HepG2 (cell line): ENCODE data around the gene ZNF134. TPM values are rescaled to one million over a fixed set of nuclear protein-coding genes. Genes with fewer than 3 reads are reported as not detected.

Source experiments
- AKAP8 ChIP-seq: sonication (generic); formaldehyde crosslinking; IDR thresholded peaks from 2 replicates; pipeline ENCODE4 v1.5.1; 2020; ENCODE audit warnings: mild to moderate bottlenecking, missing genetic modification reagents
- CBX5 ChIP-seq: sonication (generic); formaldehyde crosslinking; IDR thresholded peaks from 2 replicates; pipeline ENCODE4 v1.4.0; 2020; ENCODE audit warnings: missing genetic modification reagents, borderline replicate concordance
- DMAP1 ChIP-seq: IDR thresholded peaks from 2 replicates; pipeline ENCODE4 v1.6.1; 2016
- EED ChIP-seq: sonication (generic); formaldehyde crosslinking; IDR thresholded peaks from 2 replicates; pipeline ENCODE4 v1.5.0; 2020; ENCODE audit warnings: mild to moderate bottlenecking, missing genetic modification reagents
- HBP1 ChIP-seq: IDR thresholded peaks from 2 replicates; pipeline ENCODE4 v1.6.1; 2016; ENCODE audit warnings: low read depth, control low read depth
- HMG20A ChIP-seq: IDR thresholded peaks from 2 replicates; pipeline ENCODE4 v1.6.1; 2016; ENCODE audit warnings: borderline replicate concordance
- KDM3A ChIP-seq: IDR thresholded peaks from 2 replicates; pipeline ENCODE4 v1.6.1; 2018; ENCODE audit warnings: low read depth, missing compliant biosample characterization
- KDM5A ChIP-seq: fragments of 200-600 bp; sonication (generic); IDR thresholded peaks from 2 replicates; pipeline ENCODE4 v1.7.0; 2018; ENCODE audit warnings: antibody characterized with exemption, mild to moderate bottlenecking, low read length, borderline replicate concordance
- KDM5B ChIP-seq: sonication (generic); formaldehyde crosslinking; IDR thresholded peaks from 2 replicates; pipeline ENCODE4 v1.4.0; 2020; ENCODE audit warnings: missing genetic modification reagents, mild to moderate bottlenecking, borderline replicate concordance
- NFATC3 ChIP-seq: sonication (generic); formaldehyde crosslinking; IDR thresholded peaks from 2 replicates; pipeline ENCODE4 v1.5.1; 2020; ENCODE audit warnings: mild to moderate bottlenecking, missing genetic modification reagents
- NR2F2 ChIP-seq: IDR thresholded peaks from 2 replicates; pipeline ENCODE4 v1.6.1; 2012; ENCODE audit warnings: low read depth, inconsistent platforms, borderline replicate concordance
- SIN3A ChIP-seq: IDR thresholded peaks from 2 replicates; pipeline ENCODE4 v1.6.1; 2011; ENCODE audit warnings: low read depth, mild to moderate bottlenecking, control low read depth, low read length, borderline replicate concordance
- TAF1 ChIP-seq: sonication (generic); formaldehyde crosslinking; IDR thresholded peaks from 2 replicates; pipeline ENCODE4 v1.4.0; 2020; ENCODE audit warnings: missing genetic modification reagents
- ZNF136 ChIP-seq: sonication (generic); formaldehyde crosslinking; IDR thresholded peaks from 2 replicates; pipeline ENCODE4 v1.8.1; 2022; ENCODE audit warnings: low read depth, mild to moderate bottlenecking, moderate library complexity, missing genetic modification reagents
- polyA plus RNA-seq, 8 experiments: library from polyadenylated mRNA; depleted of rRNA in 3 of 8; stranded (reverse) in 7 of 8; unstranded in 1 of 8; fragments of >200 nt; fragmentation: Illumina TruSeq in 4 of 8; extraction: Trizol in 4 of 8; gene quantifications; 2 replicates each; pipeline versions ENCODE4 v1.2.1 to v1.2.3, GENCODE V29; 2011 to 2016; ENCODE audit warnings: low read depth in 4 of 8, missing spikeins in 1 of 8, mixed read lengths in 1 of 8; ENCODE audit not compliant: insufficient read depth in 1 of 8
- total RNA-seq, 5 experiments: library from RNA; depleted of rRNA; stranded (reverse); fragments of >200 nt; fragmentation: Illumina TruSeq; extraction: Trizol; gene quantifications; 2 replicates each; pipeline ENCODE4 v1.2.3, GENCODE V29; 2016; ENCODE audit warnings: low read depth in 1 of 5
- TF ChIP-seq, protein P1 (sequence below): sonication (generic); formaldehyde crosslinking; IDR thresholded peaks from 2 replicates; pipeline ENCODE4 v1.8.0; 2022; ENCODE audit warnings: mild to moderate bottlenecking, missing genetic modification reagents; ENCODE audit not compliant: insufficient replicate concordance
- TF ChIP-seq, protein P2 (sequence below): sonication (generic); formaldehyde crosslinking; IDR thresholded peaks from 2 replicates; pipeline ENCODE4 v1.5.1; 2020; ENCODE audit warnings: mild to moderate bottlenecking, missing genetic modification reagents, borderline replicate concordance
- TF ChIP-seq, protein P3 (sequence below): sonication (generic); IDR thresholded peaks from 2 replicates; pipeline ENCODE4 v1.6.1; 2016; ENCODE audit warnings: low read depth, borderline replicate concordance
- TF ChIP-seq, protein P4 (sequence below): sonication (generic); formaldehyde crosslinking; IDR thresholded peaks from 2 replicates; pipeline ENCODE4 v1.4.0; 2020; ENCODE audit warnings: missing genetic modification reagents; ENCODE audit errors: not compliant biosample characterization

The ZNF134 gene
- total and polyA plus RNA-seq, 2 of the 13 experiments (the other 11 are each of a cell fraction or from before 2014, with no cell fraction given), result 6.8 to 17.1 TPM

DNA sequence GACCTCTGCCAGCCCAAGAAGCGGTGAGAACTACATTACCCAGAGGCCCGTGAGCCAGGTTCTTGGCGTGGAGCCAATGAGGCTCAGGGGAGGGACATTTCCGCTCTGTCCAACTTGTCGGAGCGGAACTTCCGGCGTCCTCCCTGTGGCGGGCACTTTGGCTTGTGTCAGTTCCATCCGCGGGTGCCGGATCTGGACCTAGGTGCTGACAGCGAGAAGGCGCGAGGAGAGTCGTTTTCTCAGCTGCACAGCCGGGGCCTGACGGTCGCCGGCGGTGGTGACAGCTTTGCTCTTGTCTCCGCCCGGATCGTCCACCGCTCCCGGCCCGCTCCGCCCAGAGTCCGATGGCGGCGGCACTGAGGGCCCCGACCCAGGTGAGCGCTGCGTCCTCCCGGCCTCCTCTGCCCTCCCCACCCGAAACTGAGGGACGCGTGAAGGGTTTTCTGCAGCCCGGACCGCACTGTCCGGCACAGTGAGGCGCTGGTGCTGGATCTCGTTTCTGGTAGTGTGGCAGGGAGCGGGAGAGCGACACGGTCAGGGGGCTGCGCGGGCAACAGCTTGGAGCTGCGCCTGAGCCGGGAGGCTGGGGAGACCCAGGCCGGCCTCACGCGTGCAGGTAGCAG is 14.2 kb upstream of the ZNF134 start, which contains the start of gene ZNF530 (continued):
- TF ChIP-seq, protein P1, sequence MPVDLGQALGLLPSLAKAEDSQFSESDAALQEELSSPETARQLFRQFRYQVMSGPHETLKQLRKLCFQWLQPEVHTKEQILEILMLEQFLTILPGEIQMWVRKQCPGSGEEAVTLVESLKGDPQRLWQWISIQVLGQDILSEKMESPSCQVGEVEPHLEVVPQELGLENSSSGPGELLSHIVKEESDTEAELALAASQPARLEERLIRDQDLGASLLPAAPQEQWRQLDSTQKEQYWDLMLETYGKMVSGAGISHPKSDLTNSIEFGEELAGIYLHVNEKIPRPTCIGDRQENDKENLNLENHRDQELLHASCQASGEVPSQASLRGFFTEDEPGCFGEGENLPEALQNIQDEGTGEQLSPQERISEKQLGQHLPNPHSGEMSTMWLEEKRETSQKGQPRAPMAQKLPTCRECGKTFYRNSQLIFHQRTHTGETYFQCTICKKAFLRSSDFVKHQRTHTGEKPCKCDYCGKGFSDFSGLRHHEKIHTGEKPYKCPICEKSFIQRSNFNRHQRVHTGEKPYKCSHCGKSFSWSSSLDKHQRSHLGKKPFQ (CRISPR knock-in tag), result no peak
- TF ChIP-seq, protein P2, sequence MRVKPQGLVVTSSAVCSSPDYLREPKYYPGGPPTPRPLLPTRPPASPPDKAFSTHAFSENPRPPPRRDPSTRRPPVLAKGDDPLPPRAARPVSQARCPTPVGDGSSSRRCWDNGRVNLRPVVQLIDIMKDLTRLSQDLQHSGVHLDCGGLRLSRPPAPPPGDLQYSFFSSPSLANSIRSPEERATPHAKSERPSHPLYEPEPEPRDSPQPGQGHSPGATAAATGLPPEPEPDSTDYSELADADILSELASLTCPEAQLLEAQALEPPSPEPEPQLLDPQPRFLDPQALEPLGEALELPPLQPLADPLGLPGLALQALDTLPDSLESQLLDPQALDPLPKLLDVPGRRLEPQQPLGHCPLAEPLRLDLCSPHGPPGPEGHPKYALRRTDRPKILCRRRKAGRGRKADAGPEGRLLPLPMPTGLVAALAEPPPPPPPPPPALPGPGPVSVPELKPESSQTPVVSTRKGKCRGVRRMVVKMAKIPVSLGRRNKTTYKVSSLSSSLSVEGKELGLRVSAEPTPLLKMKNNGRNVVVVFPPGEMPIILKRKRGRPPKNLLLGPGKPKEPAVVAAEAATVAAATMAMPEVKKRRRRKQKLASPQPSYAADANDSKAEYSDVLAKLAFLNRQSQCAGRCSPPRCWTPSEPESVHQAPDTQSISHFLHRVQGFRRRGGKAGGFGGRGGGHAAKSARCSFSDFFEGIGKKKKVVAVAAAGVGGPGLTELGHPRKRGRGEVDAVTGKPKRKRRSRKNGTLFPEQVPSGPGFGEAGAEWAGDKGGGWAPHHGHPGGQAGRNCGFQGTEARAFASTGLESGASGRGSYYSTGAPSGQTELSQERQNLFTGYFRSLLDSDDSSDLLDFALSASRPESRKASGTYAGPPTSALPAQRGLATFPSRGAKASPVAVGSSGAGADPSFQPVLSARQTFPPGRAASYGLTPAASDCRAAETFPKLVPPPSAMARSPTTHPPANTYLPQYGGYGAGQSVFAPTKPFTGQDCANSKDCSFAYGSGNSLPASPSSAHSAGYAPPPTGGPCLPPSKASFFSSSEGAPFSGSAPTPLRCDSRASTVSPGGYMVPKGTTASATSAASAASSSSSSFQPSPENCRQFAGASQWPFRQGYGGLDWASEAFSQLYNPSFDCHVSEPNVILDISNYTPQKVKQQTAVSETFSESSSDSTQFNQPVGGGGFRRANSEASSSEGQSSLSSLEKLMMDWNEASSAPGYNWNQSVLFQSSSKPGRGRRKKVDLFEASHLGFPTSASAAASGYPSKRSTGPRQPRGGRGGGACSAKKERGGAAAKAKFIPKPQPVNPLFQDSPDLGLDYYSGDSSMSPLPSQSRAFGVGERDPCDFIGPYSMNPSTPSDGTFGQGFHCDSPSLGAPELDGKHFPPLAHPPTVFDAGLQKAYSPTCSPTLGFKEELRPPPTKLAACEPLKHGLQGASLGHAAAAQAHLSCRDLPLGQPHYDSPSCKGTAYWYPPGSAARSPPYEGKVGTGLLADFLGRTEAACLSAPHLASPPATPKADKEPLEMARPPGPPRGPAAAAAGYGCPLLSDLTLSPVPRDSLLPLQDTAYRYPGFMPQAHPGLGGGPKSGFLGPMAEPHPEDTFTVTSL (CRISPR knock-in tag), result no peak
- TF ChIP-seq TAF1 (CRISPR knock-in tag) (peak; percentile 59; the same call in 1 of the 2 replicates), HBP1 (CRISPR knock-in tag) (peak; percentile 88; the same call in 1 of the 2 replicates), SIN3A (peak; percentile 96), AKAP8 (CRISPR knock-in tag) (0 out of 2 replicates have a peak, but pooled peaks have one; percentile 35), EED (0 out of 2 replicates have a peak, but pooled peaks have one; percentile 48), KDM3A (CRISPR knock-in tag) (0 out of 2 replicates have a peak, but pooled peaks have one; percentile 33), DMAP1 (CRISPR knock-in tag) (peak; percentile 58; the same call in 1 of the 2 replicates), NR2F2 (no peak), ZNF136 (CRISPR knock-in tag) (0 out of 2 replicates have a peak, but pooled peaks have one; percentile 53), KDM5A (peak; percentile 82), HMG20A (CRISPR knock-in tag) (no peak), CBX5 (CRISPR knock-in tag) (peak; percentile 36; the same call in 1 of the 2 replicates), NFATC3 (CRISPR knock-in tag) (0 out of 2 replicates have a peak, but pooled peaks have one; percentile 69), KDM5B (CRISPR knock-in tag) (peak; percentile 52; the same call in 1 of the 2 replicates)
- TF ChIP-seq, protein P3, sequence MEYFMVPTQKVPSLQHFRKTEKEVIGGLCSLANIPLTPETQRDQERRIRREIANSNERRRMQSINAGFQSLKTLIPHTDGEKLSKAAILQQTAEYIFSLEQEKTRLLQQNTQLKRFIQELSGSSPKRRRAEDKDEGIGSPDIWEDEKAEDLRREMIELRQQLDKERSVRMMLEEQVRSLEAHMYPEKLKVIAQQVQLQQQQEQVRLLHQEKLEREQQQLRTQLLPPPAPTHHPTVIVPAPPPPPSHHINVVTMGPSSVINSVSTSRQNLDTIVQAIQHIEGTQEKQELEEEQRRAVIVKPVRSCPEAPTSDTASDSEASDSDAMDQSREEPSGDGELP, result 0 out of 2 replicates have a peak, but pooled peaks have one; percentile 34
- TF ChIP-seq, protein P4, sequence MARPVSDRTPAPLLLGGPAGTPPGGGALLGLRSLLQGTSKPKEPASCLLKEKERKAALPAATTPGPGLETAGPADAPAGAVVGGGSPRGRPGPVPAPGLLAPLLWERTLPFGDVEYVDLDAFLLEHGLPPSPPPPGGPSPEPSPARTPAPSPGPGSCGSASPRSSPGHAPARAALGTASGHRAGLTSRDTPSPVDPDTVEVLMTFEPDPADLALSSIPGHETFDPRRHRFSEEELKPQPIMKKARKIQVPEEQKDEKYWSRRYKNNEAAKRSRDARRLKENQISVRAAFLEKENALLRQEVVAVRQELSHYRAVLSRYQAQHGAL, result no peak
